Cortex of kidney (tissue), 1 donor: ENCODE results near the gene IVD.

Experiments used
- DNase-seq: peaks from one replicate; lab custom pipeline; 2025; lab: John Stamatoyannopoulos, UW

Gene IVD

DNA sequence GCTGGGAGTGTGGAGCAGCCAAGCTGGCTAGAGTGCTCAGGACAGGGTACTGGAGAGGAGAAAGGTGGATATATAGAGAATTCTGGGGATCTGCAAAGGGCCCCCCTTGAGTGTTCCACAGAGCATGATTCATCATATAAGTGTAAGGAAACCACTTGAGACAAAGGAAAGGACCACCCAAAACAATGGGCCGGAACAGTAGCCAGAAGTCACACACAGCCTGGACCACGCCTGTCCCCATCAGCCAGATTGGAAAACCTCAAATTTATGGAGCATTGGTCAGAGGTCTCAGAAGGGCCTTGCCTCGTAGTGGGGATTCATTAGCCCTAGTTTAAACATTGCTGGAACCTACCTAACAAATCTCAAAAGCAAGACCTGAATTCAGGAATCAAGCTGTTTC is 28.0 kb upstream of the IVD start:
- DNase-seq = no peak

- no peak for DNase-seq
Observed at GRCh38 chr15:40379374-40379773, 26.2 kb upstream of the IVD start.

DNA sequence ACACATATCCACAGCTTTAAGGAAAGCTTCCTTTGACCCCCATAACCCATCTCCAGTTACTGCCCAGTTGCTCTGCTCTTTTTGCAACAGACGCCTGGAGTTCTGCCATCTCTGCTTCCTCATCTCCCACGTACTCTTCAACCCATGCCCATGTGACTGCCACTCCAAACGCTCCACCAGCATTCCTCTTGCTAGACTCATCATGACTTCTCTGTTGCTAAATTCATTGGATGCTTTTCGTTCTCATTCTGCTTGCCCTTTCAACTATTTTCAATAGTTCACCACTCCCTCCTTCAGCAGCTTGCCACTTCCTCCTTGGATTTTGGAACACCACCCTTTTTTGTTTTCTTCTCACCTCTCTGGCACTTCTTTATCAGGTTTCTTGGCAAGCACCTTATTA is 25.7 kb upstream of the IVD start:
- no peak for DNase-seq

DNA sequence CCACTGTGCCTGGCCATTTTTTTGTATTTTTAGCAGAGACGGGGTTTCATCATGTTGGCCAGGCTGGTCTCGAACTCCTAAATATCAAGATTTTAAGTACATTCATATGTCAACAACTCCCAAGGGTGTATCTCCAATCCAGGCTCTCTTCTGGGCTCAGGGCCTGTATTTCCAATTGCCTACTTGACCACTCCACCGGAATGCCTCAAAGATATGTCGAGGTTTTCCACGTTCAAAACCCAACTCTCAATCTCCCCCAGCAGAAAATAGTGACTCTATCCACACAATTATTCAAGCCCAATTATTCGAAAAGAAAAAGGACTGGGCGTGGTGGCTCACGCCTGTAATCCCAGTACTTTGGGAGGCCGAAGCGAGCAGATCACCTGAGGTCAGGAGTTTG is 25.0 kb upstream of the IVD start:
- no peak for DNase-seq

DNA sequence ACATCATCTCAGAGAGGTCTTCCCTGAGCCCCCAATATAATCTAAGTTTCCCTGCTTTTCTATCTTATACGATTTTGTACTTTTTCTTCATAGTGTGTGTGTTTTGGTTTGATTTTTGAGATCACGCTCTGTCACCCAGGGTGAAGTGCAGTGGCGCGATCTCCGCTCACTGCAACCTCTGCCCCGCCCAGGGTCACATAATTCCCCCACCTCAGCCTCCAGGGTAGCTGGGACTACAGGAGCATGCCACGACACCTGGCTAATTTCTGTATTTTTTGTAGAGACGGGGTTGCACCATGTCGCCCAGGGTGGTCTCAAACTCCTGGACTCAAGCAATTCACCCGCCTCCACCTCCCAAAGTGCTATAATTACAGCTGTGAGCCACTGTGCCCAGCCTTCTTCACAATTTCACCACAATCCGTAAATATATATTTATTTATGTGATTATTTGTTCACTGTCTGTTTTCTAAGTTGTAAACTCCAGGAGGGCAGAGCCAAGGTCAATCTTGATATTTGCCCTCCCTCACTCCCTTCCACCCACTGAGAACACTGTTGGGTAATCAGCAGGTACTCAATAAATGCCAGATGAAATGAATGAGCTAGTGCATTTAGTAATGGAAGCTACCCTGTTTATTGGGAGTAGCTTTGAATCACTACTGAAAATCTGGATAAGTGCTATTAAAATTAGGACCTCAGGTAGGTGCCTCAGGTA is 23.6 kb upstream of the IVD start:
- DNase-seq = no peak

- no peak for DNase-seq
Observed at GRCh38 chr15:40382580-40383456, 22.8 kb upstream of the IVD start, which contains the start of gene KNSTRN. Gene KNSTRN, plus strand, starts transcription at chr15:40382721. Its CDS starts 115 bp downstream, at chr15:40382836.

DNA sequence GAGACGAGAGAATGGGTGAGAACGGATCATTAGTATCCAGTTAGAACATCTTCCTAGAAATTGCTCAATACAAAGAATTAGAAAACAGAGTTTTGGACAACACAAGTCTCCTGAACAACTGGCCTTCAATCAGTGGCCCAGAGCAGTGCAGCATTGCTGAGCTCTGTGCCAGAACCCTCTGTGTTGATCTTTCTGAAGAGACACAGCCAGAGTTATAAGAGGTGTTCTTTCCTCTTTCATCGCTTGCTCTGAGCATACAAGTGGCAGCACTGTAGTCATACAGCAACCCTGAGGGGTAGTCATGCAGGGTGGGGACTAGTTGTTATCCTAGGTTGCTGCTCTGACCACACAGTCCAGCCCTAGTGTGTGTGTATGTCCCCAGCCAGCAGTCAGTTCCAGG is 19.1 kb upstream of the IVD start:
- DNase-seq = no peak

- no peak for DNase-seq
Observed at GRCh38 chr15:40388941-40389823, 16.4 kb upstream of the IVD start.

- no peak for DNase-seq
Observed at GRCh38 chr15:40389824-40390595, 15.6 kb upstream of the IVD start.

- no peak for DNase-seq
Observed at GRCh38 chr15:40392986-40393948, 12.3 kb upstream of the IVD start.

- no peak for DNase-seq
Observed at GRCh38 chr15:40397688-40398412, 7.7 kb upstream of the IVD start.

- no peak for DNase-seq
Observed at GRCh38 chr15:40398413-40398873, 7.2 kb upstream of the IVD start.

DNA sequence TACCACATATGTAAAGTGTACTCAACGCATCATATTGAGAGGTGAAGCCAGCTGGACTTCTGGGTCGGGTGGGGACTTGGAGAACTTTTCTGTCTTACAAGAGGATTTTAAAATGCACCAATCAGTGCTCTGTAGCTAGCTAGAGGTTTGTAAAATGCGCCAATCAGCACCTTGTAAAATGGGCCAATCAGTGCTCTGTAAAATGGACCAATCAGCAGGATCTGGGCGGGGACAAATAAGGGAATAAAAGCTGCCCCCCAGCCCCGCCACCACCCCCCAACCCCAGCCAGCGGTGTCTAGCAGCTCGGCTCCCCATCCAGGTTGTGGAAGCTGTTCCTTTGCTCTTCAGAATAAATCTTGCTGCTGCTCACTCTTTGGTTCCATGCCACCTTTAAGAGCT is 6.2 kb upstream of the IVD start:
- no peak for DNase-seq

DNA sequence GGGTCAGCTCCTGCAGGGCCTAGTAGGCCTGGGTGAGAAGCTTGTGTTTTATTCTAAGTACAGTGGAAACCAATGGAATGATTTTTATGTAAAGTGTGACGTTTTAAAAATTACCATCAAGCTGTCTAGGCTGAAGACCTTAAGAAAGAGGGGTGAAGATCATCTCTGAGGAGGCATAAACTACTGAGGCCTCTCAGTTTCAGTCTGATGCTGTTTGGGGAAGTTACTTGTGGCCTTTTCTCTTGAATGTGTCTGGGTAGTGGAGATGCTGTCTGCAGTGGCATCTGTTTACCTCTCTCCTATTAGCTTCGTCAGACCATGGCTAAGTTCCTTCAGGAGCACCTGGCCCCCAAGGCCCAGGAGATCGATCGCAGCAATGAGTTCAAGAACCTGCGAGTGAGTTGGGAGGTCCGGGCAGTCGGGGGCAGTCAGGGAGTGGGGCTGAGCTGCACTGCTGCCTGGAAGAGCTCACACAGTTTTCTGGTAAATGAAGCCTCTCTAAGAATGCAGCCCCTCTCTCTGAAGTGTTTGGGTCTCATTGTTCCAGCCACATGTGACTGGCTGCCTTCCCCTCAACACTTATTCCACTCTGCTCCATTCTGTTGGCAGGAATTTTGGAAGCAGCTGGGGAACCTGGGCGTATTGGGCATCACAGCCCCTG is 1.9 kb downstream of the IVD start:
- no peak for DNase-seq

DNA sequence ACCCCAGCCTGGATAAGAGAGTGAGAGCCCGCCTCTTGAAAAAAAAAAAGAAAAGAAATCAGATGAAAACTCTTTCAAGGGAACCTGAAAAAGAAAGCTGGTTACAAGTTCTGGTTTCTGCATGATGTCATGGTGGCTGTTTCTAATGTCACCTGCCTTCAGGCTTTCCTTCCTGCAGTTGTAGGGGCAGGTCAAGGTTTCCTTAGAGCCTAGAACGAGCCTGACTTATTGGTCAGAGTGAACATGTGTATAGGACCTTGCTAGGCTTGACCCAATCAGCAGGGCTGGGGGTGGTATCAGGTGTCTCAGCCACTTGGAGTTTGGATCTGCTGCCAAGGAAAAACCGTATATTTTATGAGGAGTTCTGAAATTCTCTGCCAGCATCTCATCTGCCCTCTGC is 3.8 kb downstream of the IVD start:
- no peak for DNase-seq

DNA sequence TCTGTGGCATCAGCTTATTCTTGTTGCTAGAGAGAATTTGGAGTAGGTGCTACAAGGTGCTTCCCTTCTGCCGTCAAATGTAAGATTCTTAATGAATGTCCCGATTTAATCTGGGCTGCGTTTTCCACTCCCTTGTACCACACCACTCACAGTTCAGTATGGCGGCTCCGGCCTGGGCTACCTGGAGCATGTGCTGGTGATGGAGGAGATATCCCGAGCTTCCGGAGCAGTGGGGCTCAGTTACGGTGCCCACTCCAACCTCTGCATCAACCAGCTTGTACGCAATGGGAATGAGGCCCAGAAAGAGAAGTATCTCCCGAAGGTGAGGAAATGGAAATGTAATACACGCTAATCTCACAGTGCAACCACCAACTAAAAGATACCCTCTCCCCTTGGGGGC is 4.9 kb downstream of the IVD start:
- DNase-seq = no peak

DNA sequence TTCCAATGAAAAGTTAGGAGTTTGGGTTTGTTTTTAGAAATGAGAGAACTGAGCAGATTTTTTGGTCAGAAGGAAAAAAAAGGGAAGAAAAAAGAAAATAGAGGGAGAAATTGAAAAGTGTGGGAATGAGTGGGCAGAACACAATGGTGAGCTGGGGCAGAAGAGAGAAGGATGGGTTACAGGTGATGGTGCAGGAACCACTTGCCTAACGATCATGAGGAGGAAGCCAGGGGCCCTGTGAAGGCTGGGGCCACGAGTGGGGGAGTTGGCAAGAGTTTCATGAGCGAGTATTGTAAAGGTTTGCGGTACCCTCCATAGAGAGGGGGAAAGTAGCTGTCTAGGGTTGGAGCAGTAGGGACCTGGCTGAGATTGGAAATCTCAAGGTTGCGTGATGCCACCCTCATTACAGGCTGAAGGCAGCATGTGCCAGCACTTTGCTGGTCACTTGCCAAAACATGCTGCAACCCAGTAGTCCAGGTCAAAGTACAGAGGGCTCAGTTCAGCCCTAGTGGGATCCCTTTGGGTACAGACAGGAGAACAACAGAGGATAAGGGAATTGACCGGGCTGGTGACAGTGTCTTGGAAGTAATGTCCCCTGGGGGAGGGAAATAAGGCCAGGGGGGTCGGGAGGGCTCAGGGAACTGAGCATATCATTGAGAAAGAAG is 6.6 kb downstream of the IVD start:
- DNase-seq = no peak

GRCh38 chr15:40413036-40413435 is 7.4 kb downstream of the IVD start:
- no peak for DNase-seq
